ENCODE results near the gene STPG2.

- TF ChIP-seq CTCF (IDR thresholded peaks at IDR 0.05) = no peak
- TF ChIP-seq POLR2A (IDR thresholded peaks at IDR 0.05) = no peak
These were observed 231.1 kb downstream of the STPG2 start for GRCh38 chr4:97912156-97912555.
